ENCODE measurements around the gene ZNF732.

- TF ChIP-seq CTCF (IDR thresholded peaks at IDR 0.05 in 4 of 5, conservative IDR thresholded peaks at IDR 0.05 in 1 of 5) (no peak), POLR2A (IDR thresholded peaks at IDR 0.05) (no peak)
Measured at GRCh38 chr4:314296-314903, 9.1 kb upstream of the ZNF732 start.
